ENCODE results near the gene TRIM38. TPM values are rescaled to one million over a fixed set of nuclear protein-coding genes. Genes with fewer than 3 reads are reported as not detected.

TRIM38 gene
- total and polyA plus RNA-seq, 2 of the 13 experiments (the other 11 are each of a cell fraction or from before 2014, with no cell fraction given), result 2.5 to 3.1 TPM

- TF ChIP-seq HOXD1 (CRISPR knock-in tag; IDR thresholded peaks at IDR 0.05), result no peak
- TF ChIP-seq ZNF333 (CRISPR knock-in tag; IDR thresholded peaks at IDR 0.05; ENCODE audit: borderline replicate concordance), result no peak
- TF ChIP-seq THAP11 (CRISPR knock-in tag; IDR thresholded peaks at IDR 0.05), result peak; percentile 37
- TF ChIP-seq, protein P1, sequence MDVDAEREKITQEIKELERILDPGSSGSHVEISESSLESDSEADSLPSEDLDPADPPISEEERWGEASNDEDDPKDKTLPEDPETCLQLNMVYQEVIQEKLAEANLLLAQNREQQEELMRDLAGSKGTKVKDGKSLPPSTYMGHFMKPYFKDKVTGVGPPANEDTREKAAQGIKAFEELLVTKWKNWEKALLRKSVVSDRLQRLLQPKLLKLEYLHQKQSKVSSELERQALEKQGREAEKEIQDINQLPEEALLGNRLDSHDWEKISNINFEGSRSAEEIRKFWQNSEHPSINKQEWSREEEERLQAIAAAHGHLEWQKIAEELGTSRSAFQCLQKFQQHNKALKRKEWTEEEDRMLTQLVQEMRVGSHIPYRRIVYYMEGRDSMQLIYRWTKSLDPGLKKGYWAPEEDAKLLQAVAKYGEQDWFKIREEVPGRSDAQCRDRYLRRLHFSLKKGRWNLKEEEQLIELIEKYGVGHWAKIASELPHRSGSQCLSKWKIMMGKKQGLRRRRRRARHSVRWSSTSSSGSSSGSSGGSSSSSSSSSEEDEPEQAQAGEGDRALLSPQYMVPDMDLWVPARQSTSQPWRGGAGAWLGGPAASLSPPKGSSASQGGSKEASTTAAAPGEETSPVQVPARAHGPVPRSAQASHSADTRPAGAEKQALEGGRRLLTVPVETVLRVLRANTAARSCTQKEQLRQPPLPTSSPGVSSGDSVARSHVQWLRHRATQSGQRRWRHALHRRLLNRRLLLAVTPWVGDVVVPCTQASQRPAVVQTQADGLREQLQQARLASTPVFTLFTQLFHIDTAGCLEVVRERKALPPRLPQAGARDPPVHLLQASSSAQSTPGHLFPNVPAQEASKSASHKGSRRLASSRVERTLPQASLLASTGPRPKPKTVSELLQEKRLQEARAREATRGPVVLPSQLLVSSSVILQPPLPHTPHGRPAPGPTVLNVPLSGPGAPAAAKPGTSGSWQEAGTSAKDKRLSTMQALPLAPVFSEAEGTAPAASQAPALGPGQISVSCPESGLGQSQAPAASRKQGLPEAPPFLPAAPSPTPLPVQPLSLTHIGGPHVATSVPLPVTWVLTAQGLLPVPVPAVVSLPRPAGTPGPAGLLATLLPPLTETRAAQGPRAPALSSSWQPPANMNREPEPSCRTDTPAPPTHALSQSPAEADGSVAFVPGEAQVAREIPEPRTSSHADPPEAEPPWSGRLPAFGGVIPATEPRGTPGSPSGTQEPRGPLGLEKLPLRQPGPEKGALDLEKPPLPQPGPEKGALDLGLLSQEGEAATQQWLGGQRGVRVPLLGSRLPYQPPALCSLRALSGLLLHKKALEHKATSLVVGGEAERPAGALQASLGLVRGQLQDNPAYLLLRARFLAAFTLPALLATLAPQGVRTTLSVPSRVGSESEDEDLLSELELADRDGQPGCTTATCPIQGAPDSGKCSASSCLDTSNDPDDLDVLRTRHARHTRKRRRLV (CRISPR knock-in tag; IDR thresholded peaks at IDR 0.05), result no peak
- TF ChIP-seq, protein P2, sequence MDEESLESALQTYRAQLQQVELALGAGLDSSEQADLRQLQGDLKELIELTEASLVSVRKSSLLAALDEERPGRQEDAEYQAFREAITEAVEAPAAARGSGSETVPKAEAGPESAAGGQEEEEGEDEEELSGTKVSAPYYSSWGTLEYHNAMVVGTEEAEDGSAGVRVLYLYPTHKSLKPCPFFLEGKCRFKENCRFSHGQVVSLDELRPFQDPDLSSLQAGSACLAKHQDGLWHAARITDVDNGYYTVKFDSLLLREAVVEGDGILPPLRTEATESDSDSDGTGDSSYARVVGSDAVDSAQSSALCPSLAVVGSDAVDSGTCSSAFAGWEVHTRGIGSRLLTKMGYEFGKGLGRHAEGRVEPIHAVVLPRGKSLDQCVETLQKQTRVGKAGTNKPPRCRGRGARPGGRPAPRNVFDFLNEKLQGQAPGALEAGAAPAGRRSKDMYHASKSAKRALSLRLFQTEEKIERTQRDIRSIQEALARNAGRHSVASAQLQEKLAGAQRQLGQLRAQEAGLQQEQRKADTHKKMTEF (CRISPR knock-in tag; IDR thresholded peaks at IDR 0.05), result peak; percentile 81
- TF ChIP-seq XRCC5 (optimal IDR thresholded peaks at IDR 0.05; ENCODE audit: low read length), result peak; percentile 3
- no peak for TF ChIP-seq ZBTB33 (CRISPR knock-in tag; IDR thresholded peaks at IDR 0.05)
- TF ChIP-seq ZNF773 (CRISPR knock-in tag; IDR thresholded peaks at IDR 0.05; ENCODE audit: borderline replicate concordance), result no peak
- no peak for TF ChIP-seq ZNF570 (CRISPR knock-in tag; IDR thresholded peaks at IDR 0.05; ENCODE audit: borderline replicate concordance)
- TF ChIP-seq, protein P3, sequence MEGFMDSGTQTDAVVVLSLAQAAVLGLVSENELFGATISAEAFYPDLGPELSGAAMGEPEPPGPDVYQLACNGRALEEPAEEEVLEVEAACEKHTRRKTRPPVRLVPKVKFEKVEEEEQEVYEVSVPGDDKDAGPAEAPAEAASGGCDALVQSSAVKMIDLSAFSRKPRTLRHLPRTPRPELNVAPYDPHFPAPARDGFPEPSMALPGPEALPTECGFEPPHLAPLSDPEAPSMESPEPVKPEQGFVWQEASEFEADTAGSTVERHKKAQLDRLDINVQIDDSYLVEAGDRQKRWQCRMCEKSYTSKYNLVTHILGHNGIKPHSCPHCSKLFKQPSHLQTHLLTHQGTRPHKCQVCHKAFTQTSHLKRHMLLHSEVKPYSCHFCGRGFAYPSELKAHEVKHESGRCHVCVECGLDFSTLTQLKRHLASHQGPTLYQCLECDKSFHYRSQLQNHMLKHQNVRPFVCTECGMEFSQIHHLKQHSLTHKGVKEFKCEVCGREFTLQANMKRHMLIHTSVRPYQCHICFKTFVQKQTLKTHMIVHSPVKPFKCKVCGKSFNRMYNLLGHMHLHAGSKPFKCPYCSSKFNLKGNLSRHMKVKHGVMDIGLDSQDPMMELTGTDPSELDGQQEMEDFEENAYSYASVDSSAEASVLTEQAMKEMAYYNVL (CRISPR knock-in tag; IDR thresholded peaks at IDR 0.05; ENCODE audit: borderline replicate concordance), result no peak
- no peak for TF ChIP-seq ZNF616 (CRISPR knock-in tag; IDR thresholded peaks at IDR 0.05; ENCODE audit: low read depth)
- TF ChIP-seq PLRG1 (conservative IDR thresholded peaks at IDR 0.05), result no peak
- TF ChIP-seq ZNF251 (CRISPR knock-in tag; IDR thresholded peaks at IDR 0.05), result no peak
- no peak for TF ChIP-seq ZNF879 (CRISPR knock-in tag; IDR thresholded peaks at IDR 0.05)
- no peak for TF ChIP-seq CREB1 (IDR thresholded peaks at IDR 0.05)
- peak; percentile 56; the same call in 1 of the 2 replicates for TF ChIP-seq CREB1 (CRISPR knock-in tag; IDR thresholded peaks at IDR 0.05)
These were observed 48.9 kb upstream of the TRIM38 start (continued) for GRCh38 chr6:25913741-25914140.
